ENCODE data around the gene ACTL7B.
"Not testable (repeated sequence)": the region's sequence is repeated elsewhere in the genome, so short reads cannot be mapped to it uniquely, and the experiment has no call there.

Gene ACTL7B

GRCh38 chr9:108842610-108843295 is 13.0 kb downstream of the ACTL7B start:
- DNase-seq, result no peak

GRCh38 chr9:108839561-108839960 is 16.2 kb downstream of the ACTL7B start:
- DNase-seq, result not testable (repeated sequence)

GRCh38 chr9:108838017-108838416 is 17.8 kb downstream of the ACTL7B start:
- DNase-seq, result no peak

- no peak for DNase-seq
Measured at GRCh38 chr9:108837530-108837929, 18.3 kb downstream of the ACTL7B start.

GRCh38 chr9:108836781-108837180 is 19.0 kb downstream of the ACTL7B start:
- peak; percentile 55 for DNase-seq

GRCh38 chr9:108836319-108836718 is 19.5 kb downstream of the ACTL7B start:
- DNase-seq, result peak; percentile 72

- DNase-seq, result no peak
Measured at GRCh38 chr9:108835831-108836230, 20.0 kb downstream of the ACTL7B start.

GRCh38 chr9:108834959-108835665 is 20.7 kb downstream of the ACTL7B start:
- no peak for DNase-seq

GRCh38 chr9:108832179-108832500 is 23.6 kb downstream of the ACTL7B start:
- no peak for DNase-seq

GRCh38 chr9:108831496-108832178 is 24.1 kb downstream of the ACTL7B start:
- no peak for DNase-seq

- DNase-seq, result no peak
Measured at GRCh38 chr9:108830272-108830671, 25.5 kb downstream of the ACTL7B start.

GRCh38 chr9:108823829-108824228 is 32.0 kb downstream of the ACTL7B start:
- no peak for DNase-seq

GRCh38 chr9:108816037-108816436 is 39.7 kb downstream of the ACTL7B start:
- DNase-seq, result no peak

- no peak for DNase-seq
Measured at GRCh38 chr9:108815156-108815555, 40.6 kb downstream of the ACTL7B start.

- DNase-seq, result peak; percentile 34
Measured at GRCh38 chr9:108813951-108814601, 41.7 kb downstream of the ACTL7B start.

- no peak for DNase-seq
Measured at GRCh38 chr9:108812396-108813025, 43.3 kb downstream of the ACTL7B start.

GRCh38 chr9:108811944-108812343 is 43.8 kb downstream of the ACTL7B start:
- peak; percentile 29 for DNase-seq

- DNase-seq, result no peak
Measured at GRCh38 chr9:108809269-108809668, 46.5 kb downstream of the ACTL7B start.

All from DMS79 treated with DMSO at 0.1 percent for 48 hours (cell line).